GDM1 (cell line): ENCODE measurements around the gene MIGA2.
"Not testable (repeated sequence)": the region's sequence is repeated elsewhere in the genome, so short reads cannot be mapped to it uniquely, and the experiment has no call there.

Source experiments
- DNase-seq: peaks from one replicate; lab custom pipeline; 2025; lab: John Stamatoyannopoulos, UW

Gene MIGA2

GRCh38 chr9:129036241-129036922, at the start of gene MIGA2:
TSS of gene MIGA2 (plus strand) at chr9:129036626. CDS start at chr9:129040595, 3,969 bp downstream.
- DNase-seq: peak; percentile 98

GRCh38 chr9:128986671-128987070, 49.8 kb upstream of the MIGA2 start:
- no peak for DNase-seq

GRCh38 chr9:128987805-128988204, 48.6 kb upstream of the MIGA2 start:
- no peak for DNase-seq

- no peak for DNase-seq
Measured at GRCh38 chr9:128992995-128993394, 43.4 kb upstream of the MIGA2 start.

GRCh38 chr9:128995791-128996190, 40.6 kb upstream of the MIGA2 start:
- no peak for DNase-seq

GRCh38 chr9:128998462-128998861, 38.0 kb upstream of the MIGA2 start:
- DNase-seq: no peak

- no peak for DNase-seq
Measured at GRCh38 chr9:128999581-129000206, 36.7 kb upstream of the MIGA2 start.

- no peak for DNase-seq
Measured at GRCh38 chr9:129001504-129002325, 34.7 kb upstream of the MIGA2 start.

GRCh38 chr9:129002992-129003391, 33.4 kb upstream of the MIGA2 start:
- no peak for DNase-seq

- not testable (repeated sequence) for DNase-seq
Measured at GRCh38 chr9:129004173-129004572, 32.3 kb upstream of the MIGA2 start.

- no peak for DNase-seq
Measured at GRCh38 chr9:129005336-129005997, 31.0 kb upstream of the MIGA2 start.

- no peak for DNase-seq
Measured at GRCh38 chr9:129006328-129007034, 29.9 kb upstream of the MIGA2 start.

GRCh38 chr9:129007035-129007765, 29.2 kb upstream of the MIGA2 start:
- DNase-seq: no peak

- DNase-seq: no peak
Measured at GRCh38 chr9:129007766-129008468, 28.5 kb upstream of the MIGA2 start.

- DNase-seq: no peak
Measured at GRCh38 chr9:129008469-129008965, 27.9 kb upstream of the MIGA2 start.

- DNase-seq: no peak
Measured at GRCh38 chr9:129008986-129009583, 27.3 kb upstream of the MIGA2 start.

- no peak for DNase-seq
Measured at GRCh38 chr9:129009584-129010141, 26.8 kb upstream of the MIGA2 start.

GRCh38 chr9:129010267-129010975, 26.0 kb upstream of the MIGA2 start:
- DNase-seq: no peak

GRCh38 chr9:129011170-129011569, 25.3 kb upstream of the MIGA2 start:
- no peak for DNase-seq
